GM12878 (cell line): ENCODE data around the gene IFRD2. TPM values are rescaled to one million over a fixed set of nuclear protein-coding genes. Genes with fewer than 3 reads are reported as not detected.
A peak's percentile ranks its signal among the peaks of the same experiment; 100 is the strongest.
"Not testable (repeated sequence)": the region's sequence is repeated elsewhere in the genome, so short reads cannot be mapped to it uniquely, and the experiment has no call there.

Experiments
- ATAC-seq: fragments of 200-7000 bp; cut with Tn5 transposase; 3 replicates; pipeline ENCODE4 v1.9.1; 2020; ENCODE audit warnings: mild to moderate bottlenecking, moderate library complexity
- BruUV-seq: library from RNA; stranded (reverse); fragments of 400-500 nt; replicated peaks from 2 replicates; lab custom pipeline; 2021; lab: Mats Ljungman, UMichigan
- CTCF ChIA-PET: fragments of 300-600 bp; sonication (Branson Sonifier 250); formaldehyde crosslinking; extraction: SDS; loops from one replicate; lab custom pipeline; 2021; ENCODE audit warnings: inconsistent platforms; lab: Yijun Ruan, JAX
- POLR2A ChIA-PET: fragments of 350-600 bp; formaldehyde crosslinking; extraction: SDS; loops from one replicate; lab custom pipeline; 2021; ENCODE audit warnings: inconsistent platforms; lab: Charles Lee
- RAD21 ChIA-PET: fragments of 300-600 bp; sonication (Branson Sonifier 250); formaldehyde crosslinking; loops from one replicate; lab custom pipeline; 2023; ENCODE audit warnings: antibody characterized with exemption; ENCODE audit not compliant: unreplicated experiment; lab: Charles Lee
- SMC1A ChIA-PET: fragments of 300-600 bp; sonication (Branson Sonifier 250); formaldehyde crosslinking; loops from one replicate; lab custom pipeline; 2023; ENCODE audit not compliant: unreplicated experiment, uncharacterized antibody; lab: Charles Lee
- DNase-seq: peaks from one replicate; pipeline ENCODE4 v3.0.0-alpha.2; 2011; ENCODE audit warnings: low read depth, low spot score
- FAIRE-seq: peaks from 3 replicates; lab custom pipeline; 2011; peaks lifted over from hg19 to GRCh38; lab: Jason Lieb, UNC
- H2AFZ ChIP-seq: 2 replicates; pipeline ENCODE4 v1.6.0; 2011; ENCODE audit warnings: low read depth, low read length, control low read depth; ENCODE audit not compliant: control insufficient read depth
- H3K27ac ChIP-seq: 2 replicates; pipeline ENCODE4 v1.5.1; 2011; ENCODE audit warnings: control low read depth; ENCODE audit not compliant: control insufficient read depth, insufficient read depth
- H3K27me3 ChIP-seq, 2 experiments: replicated peaks in 1 of 2; 2 replicates each; pipeline versions ENCODE4 v1.6.0 to v1.6.1; 2011; ENCODE audit warnings: low read length in 1 of 2; ENCODE audit not compliant: control insufficient read depth in 2 of 2, insufficient read depth in 2 of 2
- H3K36me3 ChIP-seq, 2 experiments: 2 replicates each; pipeline ENCODE4 v1.5.1; 2011; ENCODE audit warnings: low read length in 1 of 2; ENCODE audit not compliant: control insufficient read depth in 2 of 2, insufficient read depth in 2 of 2
- H3K4me1 ChIP-seq: 2 replicates; pipeline ENCODE4 v1.6.1; 2011; ENCODE audit warnings: mild to moderate bottlenecking, low read length, moderate library complexity, mixed read lengths; ENCODE audit not compliant: control insufficient read depth, insufficient read depth
- H3K4me2 ChIP-seq: 2 replicates; pipeline ENCODE4 v1.6.0; 2011; ENCODE audit warnings: control low read depth; ENCODE audit not compliant: control insufficient read depth, insufficient read depth
- H3K4me3 ChIP-seq: fragments of 200-600 bp; sonication (generic); 2 replicates; pipeline ENCODE4 v1.5.1; 2016
- H3K79me2 ChIP-seq: 2 replicates; pipeline ENCODE4 v1.6.0; 2011; ENCODE audit warnings: low read length; ENCODE audit not compliant: control insufficient read depth, insufficient read depth
- H3K9ac ChIP-seq: 2 replicates; pipeline ENCODE4 v1.8.0; 2011; ENCODE audit warnings: low read length, control low read depth, mixed read lengths; ENCODE audit not compliant: control insufficient read depth, insufficient read depth
- H3K9me3 ChIP-seq: replicated peaks from 3 replicates; pipeline ENCODE4 v1.5.1; 2011; ENCODE audit warnings: mild to moderate bottlenecking, low read length; ENCODE audit not compliant: control insufficient read depth, insufficient read depth
- H4K20me1 ChIP-seq: 2 replicates; pipeline ENCODE4 v1.6.0; 2011; ENCODE audit not compliant: control insufficient read depth, insufficient read depth
- GABPA ChIP-seq: IDR thresholded peaks from 2 replicates; pipeline ENCODE4 v1.6.1; 2014; ENCODE audit warnings: antibody characterized with exemption, low read depth, mild to moderate bottlenecking, inconsistent platforms
- JUNB ChIP-seq: IDR thresholded peaks from 2 replicates; pipeline ENCODE4 v1.6.1; 2016; ENCODE audit warnings: antibody characterized with exemption, mild to moderate bottlenecking
- POLR2AphosphoS2 ChIP-seq: IDR thresholded peaks from 2 replicates; pipeline ENCODE4 v1.6.1; 2011; ENCODE audit warnings: low read depth, mild to moderate bottlenecking, low read length, improper control_type of control experiment, moderate library complexity
- RFX5 ChIP-seq: IDR thresholded peaks from 2 replicates; pipeline ENCODE4 v1.6.1; 2011; ENCODE audit warnings: low read depth, low read length, improper control_type of control experiment
- SMARCA5 ChIP-seq: fragments of 450-650 bp; IDR thresholded peaks from 2 replicates; pipeline ENCODE4 v1.6.1; 2017; ENCODE audit warnings: mild to moderate bottlenecking
- WGBS: methylation state at CpG from one replicate; pipeline ENCODE4 v1.1.6; 2016; ENCODE audit warnings: low lambda C conversion rate; ENCODE audit not compliant: insufficient replicate concordance, insufficient coverage; ENCODE audit errors: missing lambda C conversion rate; 5-methylcytosine and 5-hydroxymethylcytosine counted together
- in situ Hi-C: fragments of 300-500 bp; cut with MboI; formaldehyde crosslinking; loops from 9 replicates; pipeline ENCODE4 v1.14.3; 2018; ENCODE audit warnings: mixed read lengths
- intact Hi-C: fragments of 100-400 bp; cut with micrococcal nuclease; formaldehyde crosslinking; loops from one replicate; pipeline ENCODE4 v1.14.2; 2022; ENCODE audit not compliant: unreplicated experiment
- polyA plus RNA-seq, 11 experiments: library from polyadenylated mRNA; depleted of rRNA in 4 of 11; unstranded in 6 of 11; stranded (reverse) in 5 of 11; fragments of >200 nt; fragmentation: Nextera tagmentation in 4 of 11; fragmentation: Illumina TruSeq in 1 of 11; extraction: Ambion mirVana in 4 of 11; extraction: Trizol in 1 of 11; gene quantifications; 1 replicate in 1 of 11; 2 replicates in 10 of 11; pipeline versions ENCODE4 v1.2.1 to v1.2.3, GENCODE V29; 2011 to 2016; ENCODE audit warnings: inconsistent platforms in 2 of 11, missing spikeins in 2 of 11, low read depth in 1 of 11
- total RNA-seq, 4 experiments: library from RNA; depleted of rRNA in 3 of 4; stranded (reverse); fragments of >200 nt in 3 of 4; fragmentation: Illumina TruSeq in 1 of 4; extraction: Trizol in 1 of 4; gene quantifications; 2 replicates each; pipeline versions ENCODE4 v1.2.1 to v1.2.3, GENCODE V29; 2013 to 2021
- TF ChIP-seq, protein P1 (sequence below): fragments of 450-650 bp; IDR thresholded peaks from 2 replicates; pipeline ENCODE4 v1.6.1; 2017; ENCODE audit warnings: antibody characterized with exemption, mild to moderate bottlenecking, moderate library complexity
- TF ChIP-seq, protein P2 (sequence below): fragments of 450-650 bp; formaldehyde crosslinking; IDR thresholded peaks from 2 replicates; pipeline ENCODE4 v1.4.0; 2022; ENCODE audit warnings: mild to moderate bottlenecking, moderate library complexity

Gene IFRD2
- total and polyA plus RNA-seq, 10 of the 15 experiments (the other 5 are each of a cell fraction or from before 2014, with no cell fraction given), result 19.1 to 153 (median 80.3) TPM

GRCh38 chr3:50244813-50245212 lies 47.4 kb downstream of the IFRD2 start:
- ATAC-seq, H3K27me3 ChIP-seq, BruUV-seq, H3K27ac ChIP-seq, in situ Hi-C loops, H2AFZ ChIP-seq, FAIRE-seq, H3K9ac ChIP-seq, H3K4me2 ChIP-seq, H3K4me3 ChIP-seq, SMC1A ChIA-PET, DNase-seq, H3K9me3 ChIP-seq, intact Hi-C loops: not testable (repeated sequence)
- H3K4me1 ChIP-seq, result peaks cover 58% of the 10 kb centered on the region
- peaks cover 86% of the 10 kb centered on the region for H3K79me2 ChIP-seq
- H3K36me3 ChIP-seq, result peaks cover 11 to 12% of the 10 kb centered on the region in 2 experiments; a peak in 3 of 4 replicates
- H4K20me1 ChIP-seq, result peaks cover 23% of the 10 kb centered on the region
- POLR2A ChIA-PET, result interaction anchor here (1.7 kb wide), 1 partner anchor 9 kb away, joined by 7 read pairs; the partner anchor contains the start of gene GNAI2
- RAD21 ChIA-PET, result interaction anchor here (5.1 kb wide), 1 partner anchor 18 kb away, joined by 36 read pairs; no protein-coding TSS in a partner anchor
- CTCF ChIA-PET, result interaction anchor here (0.6 to 3.6 kb wide), 4 partner anchors 9 to 79 kb away, joined by 3 to 42 read pairs (median 3); partner anchors contain the start of gene GNAI2
- 91% methylated on average over 6 of the region's 6 CpGs for WGBS

DNA sequence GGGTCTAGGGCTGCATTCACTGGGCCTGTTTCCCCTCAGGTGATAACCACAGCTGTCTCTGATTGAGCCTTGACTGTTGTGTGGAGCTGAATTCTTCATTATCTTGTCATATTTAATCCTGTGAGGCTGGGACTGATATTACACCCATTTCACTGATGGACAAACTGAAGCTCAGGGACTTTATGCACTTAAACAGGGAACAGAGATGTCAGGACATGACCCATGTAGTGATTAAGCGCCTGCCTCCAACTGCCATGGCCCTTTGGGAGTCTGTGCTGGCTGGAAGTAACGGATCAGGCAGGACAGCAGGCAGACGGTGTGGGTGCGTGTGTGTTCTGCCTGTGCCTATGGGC lies 48.7 kb downstream of the IFRD2 start:
- H2AFZ ChIP-seq, result no peak overlapping the region
- intact Hi-C loops (no loop called here), in situ Hi-C loops (no loop called here)
- no peak for FAIRE-seq
- no peak for DNase-seq
- H3K27me3 ChIP-seq, result no peaks in the 10 kb centered on the region
- ChIA-PET POLR2A (interaction anchor here (0.6 to 2.3 kb wide), 7 partner anchors 8 to 913 kb away, joined by 3 to 9 read pairs (median 6); partner anchors contain the start of gene GNAI2), CTCF (interaction anchor here (0.9 to 3.6 kb wide), 3 partner anchors 16 to 48 kb away, joined by 5 to 42 read pairs (median 6); no protein-coding TSS in a partner anchor), SMC1A (interaction anchor here (1.0 to 3.2 kb wide), 3 partner anchors 15 to 28 kb away, joined by 4 to 15 read pairs (median 4); no protein-coding TSS in a partner anchor), RAD21 (interaction anchor here (0.7 to 5.1 kb wide), 5 partner anchors 8 to 17 kb away, joined by 3 to 36 read pairs (median 3); no protein-coding TSS in a partner anchor)
- no TSS peak for BruUV-seq
- no peaks in the 10 kb centered on the region for H3K9me3 ChIP-seq
- peak overlapping the region; percentile 90 for H3K4me2 ChIP-seq
- peak overlapping the region; percentile 49 for H3K9ac ChIP-seq
- peaks cover 58% of the 10 kb centered on the region for H3K4me1 ChIP-seq
- no peak for ATAC-seq
- WGBS, result 99% methylated on average over 4 of the region's 4 CpGs
- H3K4me3 ChIP-seq, result peak overlapping the region; percentile 27; the same call in 1 of the 2 replicates
- H3K27ac ChIP-seq, result peak overlapping the region; percentile 82
- H3K36me3 ChIP-seq, result peaks cover 6 to 7% of the 10 kb centered on the region in 2 experiments; a peak in 3 of 4 replicates
- no peak for TF ChIP-seq POLR2AphosphoS2
- TF ChIP-seq GABPA, result no peak
- TF ChIP-seq, protein P1, sequence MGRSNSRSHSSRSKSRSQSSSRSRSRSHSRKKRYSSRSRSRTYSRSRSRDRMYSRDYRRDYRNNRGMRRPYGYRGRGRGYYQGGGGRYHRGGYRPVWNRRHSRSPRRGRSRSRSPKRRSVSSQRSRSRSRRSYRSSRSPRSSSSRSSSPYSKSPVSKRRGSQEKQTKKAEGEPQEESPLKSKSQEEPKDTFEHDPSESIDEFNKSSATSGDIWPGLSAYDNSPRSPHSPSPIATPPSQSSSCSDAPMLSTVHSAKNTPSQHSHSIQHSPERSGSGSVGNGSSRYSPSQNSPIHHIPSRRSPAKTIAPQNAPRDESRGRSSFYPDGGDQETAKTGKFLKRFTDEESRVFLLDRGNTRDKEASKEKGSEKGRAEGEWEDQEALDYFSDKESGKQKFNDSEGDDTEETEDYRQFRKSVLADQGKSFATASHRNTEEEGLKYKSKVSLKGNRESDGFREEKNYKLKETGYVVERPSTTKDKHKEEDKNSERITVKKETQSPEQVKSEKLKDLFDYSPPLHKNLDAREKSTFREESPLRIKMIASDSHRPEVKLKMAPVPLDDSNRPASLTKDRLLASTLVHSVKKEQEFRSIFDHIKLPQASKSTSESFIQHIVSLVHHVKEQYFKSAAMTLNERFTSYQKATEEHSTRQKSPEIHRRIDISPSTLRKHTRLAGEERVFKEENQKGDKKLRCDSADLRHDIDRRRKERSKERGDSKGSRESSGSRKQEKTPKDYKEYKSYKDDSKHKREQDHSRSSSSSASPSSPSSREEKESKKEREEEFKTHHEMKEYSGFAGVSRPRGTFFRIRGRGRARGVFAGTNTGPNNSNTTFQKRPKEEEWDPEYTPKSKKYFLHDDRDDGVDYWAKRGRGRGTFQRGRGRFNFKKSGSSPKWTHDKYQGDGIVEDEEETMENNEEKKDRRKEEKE, result no peak
- TF ChIP-seq, protein P2, sequence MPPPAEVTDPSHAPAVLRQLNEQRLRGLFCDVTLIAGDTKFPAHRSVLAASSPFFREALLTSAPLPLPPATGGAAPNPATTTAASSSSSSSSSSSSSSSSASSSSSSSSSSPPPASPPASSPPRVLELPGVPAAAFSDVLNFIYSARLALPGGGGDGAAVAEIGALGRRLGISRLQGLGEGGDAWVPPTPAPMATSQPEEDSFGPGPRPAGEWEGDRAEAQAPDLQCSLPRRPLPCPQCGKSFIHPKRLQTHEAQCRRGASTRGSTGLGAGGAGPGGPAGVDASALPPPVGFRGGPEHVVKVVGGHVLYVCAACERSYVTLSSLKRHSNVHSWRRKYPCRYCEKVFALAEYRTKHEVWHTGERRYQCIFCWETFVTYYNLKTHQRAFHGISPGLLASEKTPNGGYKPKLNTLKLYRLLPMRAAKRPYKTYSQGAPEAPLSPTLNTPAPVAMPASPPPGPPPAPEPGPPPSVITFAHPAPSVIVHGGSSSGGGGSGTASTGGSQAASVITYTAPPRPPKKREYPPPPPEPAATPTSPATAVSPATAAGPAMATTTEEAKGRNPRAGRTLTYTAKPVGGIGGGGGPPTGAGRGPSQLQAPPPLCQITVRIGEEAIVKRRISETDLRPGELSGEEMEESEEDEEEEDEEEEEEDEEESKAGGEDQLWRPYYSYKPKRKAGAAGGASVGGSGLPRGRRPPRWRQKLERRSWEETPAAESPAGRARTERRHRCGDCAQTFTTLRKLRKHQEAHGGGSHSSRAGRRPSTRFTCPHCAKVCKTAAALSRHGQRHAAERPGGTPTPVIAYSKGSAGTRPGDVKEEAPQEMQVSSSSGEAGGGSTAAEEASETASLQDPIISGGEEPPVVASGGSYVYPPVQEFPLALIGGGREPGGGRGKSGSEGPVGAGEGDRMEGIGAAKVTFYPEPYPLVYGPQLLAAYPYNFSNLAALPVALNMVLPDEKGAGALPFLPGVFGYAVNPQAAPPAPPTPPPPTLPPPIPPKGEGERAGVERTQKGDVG (CRISPR knock-in tag), result no peak
- TF ChIP-seq SMARCA5, result 0 out of 2 replicates have a peak, but pooled peaks have one; percentile 27
- TF ChIP-seq JUNB, result no peak
- TF ChIP-seq RFX5, result no peak
- peaks cover 87% of the 10 kb centered on the region for H3K79me2 ChIP-seq
- H4K20me1 ChIP-seq, result peaks cover 19% of the 10 kb centered on the region
